ENCODE measurements around the gene SMCO2. TPM values are rescaled to one million over a fixed set of nuclear protein-coding genes. Genes with fewer than 3 reads are reported as not detected.

The SMCO2 gene
- total RNA-seq, 1 experiment from 2014 or later: not detected

- DNase-seq (ENCODE audit: low read depth): no peak
Observed at GRCh38 chr12:27499377-27499776, 52.8 kb downstream of the SMCO2 start.

- DNase-seq (ENCODE audit: low read depth): no peak
Observed at GRCh38 chr12:27500546-27500945, 54.0 kb downstream of the SMCO2 start.

DNA sequence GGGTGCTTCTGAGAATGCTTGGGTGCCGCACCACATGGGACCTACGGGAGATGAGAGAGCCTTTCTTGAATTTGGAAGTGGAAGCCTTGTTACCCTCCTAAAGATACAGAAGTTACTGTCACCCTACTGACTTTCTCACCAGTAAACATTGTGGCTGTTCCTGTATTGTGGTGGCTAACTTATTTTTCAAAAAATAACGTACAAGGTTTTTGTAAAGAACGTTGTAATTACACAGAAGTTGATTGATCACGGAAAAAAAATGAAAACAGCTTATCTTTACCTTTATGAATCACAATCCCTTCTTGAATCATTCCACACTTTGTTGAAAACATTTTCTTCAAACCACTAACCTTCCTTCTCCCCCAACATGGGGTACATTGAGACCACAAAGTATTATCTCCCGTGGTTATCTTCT is 55.5 kb downstream of the SMCO2 start:
- DNase-seq (ENCODE audit: low read depth): no peak

GRCh38 chr12:27504507-27504906 is 58.0 kb downstream of the SMCO2 start:
- DNase-seq (ENCODE audit: low read depth): peak; percentile 76

GRCh38 chr12:27505109-27505508 is 58.6 kb downstream of the SMCO2 start:
- peak; percentile 87 for DNase-seq (ENCODE audit: low read depth)

DNA sequence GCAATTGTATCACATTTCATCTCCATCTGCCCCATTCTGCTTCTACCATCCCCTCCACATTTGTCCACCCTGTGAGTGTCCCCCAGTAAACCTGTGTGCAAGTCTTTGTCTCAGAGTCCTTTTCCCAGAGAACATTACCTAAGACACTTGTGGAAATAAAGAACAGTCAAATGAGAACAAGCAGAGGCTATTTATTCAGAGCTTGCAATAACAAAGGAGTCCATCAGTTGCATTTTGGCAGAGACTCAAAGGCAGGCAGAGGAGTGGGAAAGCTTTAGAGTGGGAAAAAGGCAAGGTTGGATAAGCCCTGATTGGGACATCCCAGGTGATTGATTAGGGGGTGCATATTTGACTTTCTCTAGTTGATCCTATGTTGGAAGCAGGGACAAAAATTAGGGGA is 59.2 kb downstream of the SMCO2 start:
- peak; percentile 47 for DNase-seq (ENCODE audit: low read depth)

DNA sequence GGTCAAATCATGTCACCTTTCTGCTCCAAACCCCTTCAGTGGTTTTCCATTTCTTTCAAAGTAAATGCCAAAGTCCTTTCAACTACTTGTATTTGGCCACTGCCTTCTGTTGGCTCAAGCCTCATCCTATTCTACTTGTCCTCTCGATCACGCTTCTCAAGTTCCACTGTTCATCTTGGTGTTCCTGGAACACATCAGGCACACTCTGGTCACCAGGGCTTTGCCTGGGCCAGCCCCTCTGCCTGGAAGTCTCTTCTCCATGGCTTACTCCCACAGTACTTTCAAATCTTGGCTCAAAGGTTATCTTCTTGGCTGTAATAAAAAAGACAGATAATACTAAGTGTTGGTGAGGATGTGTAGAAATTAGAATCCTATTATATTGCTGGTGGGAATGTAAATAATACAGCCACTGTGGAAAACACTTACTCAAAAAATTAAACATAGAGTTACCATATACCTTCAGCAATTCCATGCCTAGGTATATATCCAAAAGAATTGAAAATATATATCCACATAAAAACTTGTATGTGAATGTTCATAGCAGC is 60.2 kb downstream of the SMCO2 start:
- DNase-seq (ENCODE audit: low read depth): no peak

GRCh38 chr12:27508736-27509431 is 62.3 kb downstream of the SMCO2 start:
- DNase-seq (ENCODE audit: low read depth): no peak

DNA sequence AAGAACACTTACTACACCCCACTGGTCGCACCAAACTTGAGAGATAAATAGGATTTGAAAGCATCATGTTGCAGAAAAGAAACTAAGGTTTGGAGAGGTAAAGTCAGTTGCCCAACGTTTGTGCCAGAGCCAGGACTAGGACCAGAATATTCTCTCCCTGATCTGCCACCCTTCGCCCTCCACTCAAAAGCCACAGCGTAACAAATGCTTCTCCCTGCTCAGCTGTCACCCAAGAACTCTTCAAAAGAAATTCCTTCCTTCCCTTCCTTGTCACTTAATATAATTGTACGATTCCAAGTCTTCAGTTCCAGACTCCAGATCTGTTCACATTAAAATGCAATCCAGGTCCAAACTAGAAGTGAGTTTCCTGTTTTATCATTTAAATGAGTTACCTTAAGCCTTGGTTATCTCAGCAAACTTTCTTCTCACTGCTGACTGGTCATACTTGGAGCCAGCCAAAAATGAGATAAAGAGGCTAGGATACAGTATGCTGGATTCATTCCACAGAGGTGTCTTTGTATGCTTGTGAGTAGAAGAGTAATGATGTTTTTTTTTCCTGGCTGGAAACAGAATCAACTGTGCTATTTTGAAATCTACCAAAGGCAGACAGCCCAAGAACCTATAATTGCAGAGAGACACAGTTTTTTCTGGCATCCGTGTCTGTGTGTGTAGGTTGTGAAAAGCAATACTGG is 64.6 kb downstream of the SMCO2 start:
- no peak for DNase-seq (ENCODE audit: low read depth)

GRCh38 chr12:27511723-27512045 is 65.1 kb downstream of the SMCO2 start:
- no peak for DNase-seq (ENCODE audit: low read depth)

DNA sequence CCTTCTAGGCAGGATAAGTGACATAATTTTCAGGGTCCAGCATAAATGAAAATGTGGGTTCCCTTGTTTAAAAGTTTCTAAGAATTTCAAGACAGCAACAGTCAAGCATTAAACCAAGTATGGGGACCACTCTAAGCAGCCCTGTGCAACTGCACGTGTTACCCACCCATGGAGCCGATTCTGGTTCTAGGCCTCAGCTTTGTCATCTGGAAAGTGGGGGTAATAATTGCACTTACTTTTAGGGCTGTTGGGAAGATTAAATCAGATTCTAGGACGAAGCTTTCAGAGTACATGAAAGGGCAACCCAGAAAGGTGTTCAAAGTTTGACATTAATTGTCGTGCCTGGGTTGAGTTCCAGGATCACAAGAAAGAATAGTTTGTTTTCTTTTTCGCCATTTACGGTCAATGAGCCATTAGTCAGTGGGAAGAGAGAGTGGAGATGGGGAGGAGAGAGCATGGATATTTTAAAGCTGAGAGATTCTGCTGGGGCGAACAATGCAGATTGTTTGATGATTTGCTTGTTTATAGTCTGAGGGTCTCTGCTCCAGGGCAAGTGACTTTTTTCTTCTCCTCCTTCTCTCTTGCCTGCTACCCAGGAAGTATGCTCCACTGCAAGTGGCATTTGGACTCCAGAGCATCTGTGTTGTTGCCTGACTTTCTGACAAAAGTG is 66.8 kb downstream of the SMCO2 start:
- no peak for DNase-seq (ENCODE audit: low read depth)

- no peak for DNase-seq (ENCODE audit: low read depth)
Observed at GRCh38 chr12:27515671-27516070, 69.1 kb downstream of the SMCO2 start.

GRCh38 chr12:27516625-27517024 is 70.1 kb downstream of the SMCO2 start:
- DNase-seq (ENCODE audit: low read depth): no peak

- no peak for DNase-seq (ENCODE audit: low read depth)
Observed at GRCh38 chr12:27517546-27517945, 71.0 kb downstream of the SMCO2 start.

- DNase-seq (ENCODE audit: low read depth): no peak
Observed at GRCh38 chr12:27517961-27518665, 71.6 kb downstream of the SMCO2 start.

- DNase-seq (ENCODE audit: low read depth): peak; percentile 83
Observed at GRCh38 chr12:27521066-27521465, 74.5 kb downstream of the SMCO2 start.

- no peak for DNase-seq (ENCODE audit: low read depth)
Observed at GRCh38 chr12:27521981-27522380, 75.4 kb downstream of the SMCO2 start.

DNA sequence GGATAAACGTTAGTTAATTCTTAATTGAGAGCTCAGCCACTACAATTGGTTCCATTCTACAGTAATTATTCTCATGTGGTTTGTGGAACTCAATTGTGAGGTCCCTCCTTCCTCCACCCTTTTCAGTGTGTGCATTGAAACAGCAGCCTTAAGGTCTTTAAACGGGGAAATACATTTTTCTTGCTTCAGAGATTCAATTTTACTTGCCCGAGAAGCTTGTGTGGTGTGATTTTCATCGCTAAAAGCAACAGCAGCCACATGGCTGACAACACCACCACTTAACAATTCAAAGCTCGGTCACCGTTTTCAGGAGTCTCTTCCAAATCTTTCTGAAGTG is 76.7 kb downstream of the SMCO2 start:
- no peak for DNase-seq (ENCODE audit: low read depth)

- peak; percentile 98 for DNase-seq (ENCODE audit: low read depth)
Observed at GRCh38 chr12:27523642-27524493, 77.3 kb downstream of the SMCO2 start, which contains the start of gene PPFIBP1. Gene PPFIBP1 (plus strand): TSS chr12:27524206. CDS start chr12:27633397, 109,191 bp downstream.

DNA sequence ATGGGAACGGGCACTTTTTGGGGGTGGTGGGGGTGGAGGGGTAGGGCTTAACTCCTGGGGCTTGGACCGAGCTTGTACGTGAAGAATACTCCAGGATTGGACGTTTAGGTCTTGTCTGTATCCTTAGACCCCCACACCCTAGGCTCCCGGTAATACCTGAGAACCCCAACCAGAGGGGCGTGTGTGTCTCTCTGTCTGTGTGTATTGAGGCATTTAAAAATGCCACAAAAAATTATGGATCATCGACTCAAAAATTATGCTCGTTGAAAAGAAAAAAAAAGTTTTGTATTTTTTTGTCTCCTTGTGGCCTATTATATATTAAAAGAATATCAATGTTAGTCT is 77.9 kb downstream of the SMCO2 start:
- no peak for DNase-seq (ENCODE audit: low read depth)
